ENCODE data around the gene FCRLA. TPM values are rescaled to one million over a fixed set of nuclear protein-coding genes. Genes with fewer than 3 reads are reported as not detected.

Gene FCRLA
- total and polyA plus RNA-seq, 2 donors (not counting 1 experiment from before 2014, with no cell fraction given): 140 to 248 TPM

GRCh38 chr1:161710560-161710959, 3.5 kb downstream of the FCRLA start:
- TF ChIP-seq EZH2 (IDR thresholded peaks at IDR 0.05; ENCODE audit: borderline replicate concordance, insufficient read depth, low read depth, low read length, poor library complexity, severe bottlenecking) (no peak), CTCF (IDR thresholded peaks at IDR 0.05) (no peak)
- Histone ChIP-seq H3K27me3 (replicated peaks in 1 of 4; ENCODE audit: control extremely low read depth in 1 of 4, control insufficient read depth in 3 of 4, insufficient read depth in 4 of 4, low read length in 3 of 4) (no peaks in the 10 kb centered on the region), H3K27ac (ENCODE audit: low read length in 2 of 2) (no peak overlapping the region), H2AFZ (ENCODE audit: insufficient read depth, low read depth, low read length, poor library complexity, severe bottlenecking) (no peak overlapping the region), H3K9me3 (ENCODE audit: control extremely low read depth in 1 of 3, control insufficient read depth in 2 of 3, insufficient read depth in 1 of 3, low read length in 2 of 3) (peaks cover 0 to 4% (median 0%) of the 10 kb centered on the region in 3 donors), H3K4me2 (replicated peaks; ENCODE audit: low read depth, low read length, poor library complexity, severe bottlenecking) (peak overlapping the region; percentile 76), H3K36me3 (replicated peaks in 1 of 2; ENCODE audit: control extremely low read depth in 1 of 2, control insufficient read depth in 1 of 2, extremely low read depth in 1 of 2, insufficient read depth in 2 of 2, low read length in 1 of 2) (peaks cover 0 to 42% of the 10 kb centered on the region in 2 experiments), H3K79me2 (ENCODE audit: control insufficient read depth, insufficient read depth, low read length) (peaks cover 47% of the 10 kb centered on the region), H3K4me3 (ENCODE audit: control extremely low read depth in 1 of 5, extremely low read depth in 1 of 5, insufficient read depth in 1 of 5, low read depth in 2 of 5, low read length in 4 of 5) (no peak overlapping the region), H4K20me1 (ENCODE audit: control insufficient read depth, insufficient read depth, low read length, poor library complexity, severe bottlenecking) (peaks cover 21% of the 10 kb centered on the region), H3K4me1 (ENCODE audit: control insufficient read depth in 2 of 2, insufficient read depth in 2 of 2, low read length in 2 of 2) (peaks cover 56 to 59% of the 10 kb centered on the region in 2 donors), H3K9ac (ENCODE audit: low read length) (no peak overlapping the region)
- POLR2A ChIA-PET: interaction anchor here (0.9 kb wide), 1 partner anchor 16 kb away, joined by 3 read pairs; no protein-coding TSS in a partner anchor
- DNase-seq (no peak), ATAC-seq (ENCODE audit: low read depth) (no peak)
- CTCF ChIA-PET: interaction anchor here (1.5 to 6.8 kb wide), 2 partner anchors 28 kb away, joined by 4 to 85 read pairs; no protein-coding TSS in a partner anchor
- H3K4me3 Mint-ChIP-seq: peak overlapping the region; percentile 82
- 100% methylated on average over 2 of the region's 4 CpGs for WGBS (ENCODE audit: insufficient coverage)
- H3K4me1 Mint-ChIP-seq: peaks cover 32% of the 10 kb centered on the region
- H3K27me3 Mint-ChIP-seq: no peaks in the 10 kb centered on the region
- no peaks in the 10 kb centered on the region for H3K9me3 Mint-ChIP-seq (ENCODE audit: insufficient read depth)
- intact Hi-C loops (cut with micrococcal nuclease): no loop called here
- H3K27ac Mint-ChIP-seq: peak overlapping the region; percentile 62

- ATAC-seq (ENCODE audit: low read depth) (peak; percentile 88), DNase-seq (peak; percentile 81)
- Histone ChIP-seq H3K36me3 (replicated peaks in 1 of 2; ENCODE audit: control extremely low read depth in 1 of 2, control insufficient read depth in 1 of 2, extremely low read depth in 1 of 2, insufficient read depth in 2 of 2, low read length in 1 of 2) (peaks cover 0 to 5% of the 10 kb centered on the region in 2 experiments), H3K4me3 (ENCODE audit: control extremely low read depth in 1 of 5, extremely low read depth in 1 of 5, insufficient read depth in 1 of 5, low read depth in 2 of 5, low read length in 4 of 5) (peak overlapping the region in 4 of 5 experiments; percentile 18 to 63 (median 32)), H3K9ac (ENCODE audit: low read length) (peak overlapping the region; percentile 53), H4K20me1 (ENCODE audit: control insufficient read depth, insufficient read depth, low read length, poor library complexity, severe bottlenecking) (no peaks in the 10 kb centered on the region), H3K27me3 (replicated peaks in 1 of 4; ENCODE audit: control extremely low read depth in 1 of 4, control insufficient read depth in 3 of 4, insufficient read depth in 4 of 4, low read length in 3 of 4) (peaks cover 0 to 4% (median 0%) of the 10 kb centered on the region in 4 experiments), H3K9me3 (ENCODE audit: control extremely low read depth in 1 of 3, control insufficient read depth in 2 of 3, insufficient read depth in 1 of 3, low read length in 2 of 3) (no peaks in the 10 kb centered on the region), H3K79me2 (ENCODE audit: control insufficient read depth, insufficient read depth, low read length) (no peaks in the 10 kb centered on the region), H3K27ac (ENCODE audit: low read length in 2 of 2) (peak overlapping the region; percentile 16 to 52), H3K4me2 (replicated peaks; ENCODE audit: low read depth, low read length, poor library complexity, severe bottlenecking) (peak overlapping the region; percentile 81), H2AFZ (ENCODE audit: insufficient read depth, low read depth, low read length, poor library complexity, severe bottlenecking) (no peak overlapping the region), H3K4me1 (ENCODE audit: control insufficient read depth in 2 of 2, insufficient read depth in 2 of 2, low read length in 2 of 2) (peaks cover 44 to 46% of the 10 kb centered on the region in 2 donors)
- Mint-ChIP-seq H3K4me3 (peak overlapping the region; percentile 62), H3K27ac (peak overlapping the region; percentile 74), H3K9me3 (ENCODE audit: insufficient read depth) (no peaks in the 10 kb centered on the region), H3K4me1 (peaks cover 53% of the 10 kb centered on the region), H3K27me3 (no peaks in the 10 kb centered on the region)
- TF ChIP-seq EZH2 (IDR thresholded peaks at IDR 0.05; ENCODE audit: borderline replicate concordance, insufficient read depth, low read depth, low read length, poor library complexity, severe bottlenecking) (no peak), CTCF (IDR thresholded peaks at IDR 0.05) (no peak)
- ChIA-PET POLR2A (interaction anchor here (0.7 to 1.5 kb wide), 3 partner anchors 10 to 1510 kb away, joined by 3 to 6 read pairs (median 5); partner anchors contain the start of gene FCRLA), CTCF (interaction anchor here (0.7 to 2.1 kb wide), 4 partner anchors 12 to 52 kb away, joined by 3 to 9 read pairs (median 4); partner anchors contain the start of gene FCRLA)
- intact Hi-C loops (cut with micrococcal nuclease): loop anchor here (1.0 kb wide), 3 partner anchors 8 to 21 kb away; partner anchors contain the start of gene FCRLA
- 9% methylated on average over 5 of the region's 8 CpGs for WGBS (ENCODE audit: insufficient coverage)
These were observed 11.7 kb downstream of the FCRLA start for GRCh38 chr1:161718559-161719324.
